K562 (cell line): ENCODE data around the gene CPPED1. TPM values are rescaled to one million over a fixed set of nuclear protein-coding genes. Genes with fewer than 3 reads are reported as not detected.

Experiments used
- BCL6 ChIP-seq: fragments of 250-450 bp; sonication (Bioruptor Pico); IDR thresholded peaks from 2 replicates; pipeline ENCODE4 v1.4.0; 2020
- CC2D1A ChIP-seq: fragments of 450-650 bp; IDR thresholded peaks from 2 replicates; pipeline ENCODE4 v1.6.1; 2017; ENCODE audit warnings: mild to moderate bottlenecking
- EP300 ChIP-seq: IDR thresholded peaks from 2 replicates; pipeline ENCODE4 v1.6.1; 2012; ENCODE audit warnings: low read length, improper control_type of control experiment
- HNRNPK ChIP-seq: fragments of 200-400 bp; formaldehyde crosslinking; IDR thresholded peaks from one replicate; pipeline ENCODE4 v1.6.1; 2018; ENCODE audit warnings: mild to moderate bottlenecking, low read depth, low read length; ENCODE audit not compliant: poor library complexity, severe bottlenecking
- LEF1 ChIP-seq: fragments of 450-650 bp; IDR thresholded peaks from 2 replicates; pipeline ENCODE4 v1.6.1; 2016; ENCODE audit warnings: mild to moderate bottlenecking
- MXD1 ChIP-seq: fragments of 250-450 bp; sonication (Bioruptor Pico); IDR thresholded peaks from 2 replicates; pipeline ENCODE4 v1.8.0; 2021; ENCODE audit warnings: borderline replicate concordance, mild to moderate bottlenecking, moderate library complexity; ENCODE audit not compliant: poor library complexity, severe bottlenecking
- SIX5 ChIP-seq, 2 experiments: IDR thresholded peaks; 2 replicates each; pipeline ENCODE4 v1.6.1; 2011; ENCODE audit warnings: low read length in 2 of 2, borderline replicate concordance in 1 of 2, low read depth in 1 of 2, mild to moderate bottlenecking in 1 of 2, moderate library complexity in 1 of 2; ENCODE audit not compliant: insufficient read depth in 1 of 2
- TAF9B ChIP-seq: fragments of 450-650 bp; IDR thresholded peaks from 2 replicates; pipeline ENCODE4 v1.6.1; 2018; ENCODE audit warnings: mild to moderate bottlenecking; ENCODE audit not compliant: partially characterized antibody
- ZNF165 ChIP-seq: fragments of 250-450 bp; sonication (Bioruptor Pico); IDR thresholded peaks from 2 replicates; pipeline ENCODE4 v1.4.0; 2020; ENCODE audit warnings: borderline replicate concordance
- polyA plus RNA-seq, 8 experiments: library from polyadenylated mRNA; depleted of rRNA in 4 of 8; stranded (reverse) in 5 of 8; unstranded in 3 of 8; fragments of >200 nt; fragmentation: Nextera tagmentation in 2 of 8; fragmentation: Illumina TruSeq in 1 of 8; extraction: Ambion mirVana in 2 of 8; extraction: Trizol in 1 of 8; gene quantifications; 2 replicates each; pipeline versions ENCODE4 v1.2.1 to v1.2.3, GENCODE V29; 2011 to 2014; ENCODE audit warnings: inconsistent platforms in 1 of 8, missing spikeins in 1 of 8
- total RNA-seq, 7 experiments: library from RNA; depleted of rRNA in 6 of 7; stranded (reverse); fragments of >200 nt in 6 of 7; fragmentation: Illumina TruSeq in 2 of 7; extraction: Trizol in 2 of 7; gene quantifications; 2 replicates each; pipeline versions ENCODE4 v1.2.1 to v1.2.3, GENCODE V29; 2011 to 2021; ENCODE audit warnings: low replicate concordance in 1 of 7
- TF ChIP-seq, protein P1 (sequence below), 2 experiments: fragments of 450-650 bp; formaldehyde crosslinking in 1 of 2; IDR thresholded peaks; 2 replicates each; pipeline versions ENCODE4 v1.4.0 to v1.6.1; 2014 to 2020; ENCODE audit warnings: mild to moderate bottlenecking in 2 of 2, borderline replicate concordance in 1 of 2, low read depth in 1 of 2
- TF ChIP-seq, protein P2 (sequence below): fragments of 250-450 bp; sonication (Bioruptor Pico); IDR thresholded peaks from 2 replicates; pipeline ENCODE4 v1.6.1; 2021; ENCODE audit warnings: mild to moderate bottlenecking
- TF ChIP-seq, protein P3 (sequence below), 2 experiments: fragments of 450-650 bp; conservative IDR thresholded peaks; 2 replicates each; pipeline ENCODE4 v1.6.1; 2017; ENCODE audit warnings: mild to moderate bottlenecking in 2 of 2, moderate library complexity in 2 of 2
- TF ChIP-seq, protein P4 (sequence below): fragments of 450-650 bp; IDR thresholded peaks from 2 replicates; pipeline ENCODE4 v1.7.1; 2018; ENCODE audit warnings: mild to moderate bottlenecking, low read depth; ENCODE audit not compliant: partially characterized antibody

The CPPED1 gene
- total and polyA plus RNA-seq, 9 of the 15 experiments (the other 6 are each of a cell fraction or from before 2014, with no cell fraction given) = 7.5 to 25.7 (median 16.9) TPM

- TF ChIP-seq, protein P1, sequence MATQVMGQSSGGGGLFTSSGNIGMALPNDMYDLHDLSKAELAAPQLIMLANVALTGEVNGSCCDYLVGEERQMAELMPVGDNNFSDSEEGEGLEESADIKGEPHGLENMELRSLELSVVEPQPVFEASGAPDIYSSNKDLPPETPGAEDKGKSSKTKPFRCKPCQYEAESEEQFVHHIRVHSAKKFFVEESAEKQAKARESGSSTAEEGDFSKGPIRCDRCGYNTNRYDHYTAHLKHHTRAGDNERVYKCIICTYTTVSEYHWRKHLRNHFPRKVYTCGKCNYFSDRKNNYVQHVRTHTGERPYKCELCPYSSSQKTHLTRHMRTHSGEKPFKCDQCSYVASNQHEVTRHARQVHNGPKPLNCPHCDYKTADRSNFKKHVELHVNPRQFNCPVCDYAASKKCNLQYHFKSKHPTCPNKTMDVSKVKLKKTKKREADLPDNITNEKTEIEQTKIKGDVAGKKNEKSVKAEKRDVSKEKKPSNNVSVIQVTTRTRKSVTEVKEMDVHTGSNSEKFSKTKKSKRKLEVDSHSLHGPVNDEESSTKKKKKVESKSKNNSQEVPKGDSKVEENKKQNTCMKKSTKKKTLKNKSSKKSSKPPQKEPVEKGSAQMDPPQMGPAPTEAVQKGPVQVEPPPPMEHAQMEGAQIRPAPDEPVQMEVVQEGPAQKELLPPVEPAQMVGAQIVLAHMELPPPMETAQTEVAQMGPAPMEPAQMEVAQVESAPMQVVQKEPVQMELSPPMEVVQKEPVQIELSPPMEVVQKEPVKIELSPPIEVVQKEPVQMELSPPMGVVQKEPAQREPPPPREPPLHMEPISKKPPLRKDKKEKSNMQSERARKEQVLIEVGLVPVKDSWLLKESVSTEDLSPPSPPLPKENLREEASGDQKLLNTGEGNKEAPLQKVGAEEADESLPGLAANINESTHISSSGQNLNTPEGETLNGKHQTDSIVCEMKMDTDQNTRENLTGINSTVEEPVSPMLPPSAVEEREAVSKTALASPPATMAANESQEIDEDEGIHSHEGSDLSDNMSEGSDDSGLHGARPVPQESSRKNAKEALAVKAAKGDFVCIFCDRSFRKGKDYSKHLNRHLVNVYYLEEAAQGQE (IDR thresholded peaks at IDR 0.05; ENCODE audit: borderline replicate concordance) = no peak; the same call in 1 of the 2 replicates
- TF ChIP-seq, protein P1 (CRISPR knock-in tag; IDR thresholded peaks at IDR 0.05; ENCODE audit: low read depth) = no peak
- TF ChIP-seq MXD1 (no peak), TAF9B (peak; percentile 23), LEF1 (peak; percentile 65; the same call in 1 of the 2 replicates), EP300 (peak; percentile 68; the same call in 1 of the 2 replicates), ZNF165 (CRISPR knock-in tag) (no peak), SIX5 (IDR thresholded peaks at IDR 0.05; ENCODE audit: borderline replicate concordance in 1 of 2, insufficient read depth in 1 of 2, low read depth in 1 of 2, low read length in 2 of 2) (no peak), CC2D1A (no peak), BCL6 (CRISPR knock-in tag) (no peak), HNRNPK (no peak)
- TF ChIP-seq, protein P2, sequence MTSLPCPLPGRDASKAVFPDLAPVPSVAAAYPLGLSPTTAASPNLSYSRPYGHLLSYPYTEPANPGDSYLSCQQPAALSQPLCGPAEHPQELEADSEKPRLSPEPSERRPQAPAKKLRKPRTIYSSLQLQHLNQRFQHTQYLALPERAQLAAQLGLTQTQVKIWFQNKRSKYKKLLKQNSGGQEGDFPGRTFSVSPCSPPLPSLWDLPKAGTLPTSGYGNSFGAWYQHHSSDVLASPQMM (CRISPR knock-in tag) = no peak
- TF ChIP-seq, protein P3, sequence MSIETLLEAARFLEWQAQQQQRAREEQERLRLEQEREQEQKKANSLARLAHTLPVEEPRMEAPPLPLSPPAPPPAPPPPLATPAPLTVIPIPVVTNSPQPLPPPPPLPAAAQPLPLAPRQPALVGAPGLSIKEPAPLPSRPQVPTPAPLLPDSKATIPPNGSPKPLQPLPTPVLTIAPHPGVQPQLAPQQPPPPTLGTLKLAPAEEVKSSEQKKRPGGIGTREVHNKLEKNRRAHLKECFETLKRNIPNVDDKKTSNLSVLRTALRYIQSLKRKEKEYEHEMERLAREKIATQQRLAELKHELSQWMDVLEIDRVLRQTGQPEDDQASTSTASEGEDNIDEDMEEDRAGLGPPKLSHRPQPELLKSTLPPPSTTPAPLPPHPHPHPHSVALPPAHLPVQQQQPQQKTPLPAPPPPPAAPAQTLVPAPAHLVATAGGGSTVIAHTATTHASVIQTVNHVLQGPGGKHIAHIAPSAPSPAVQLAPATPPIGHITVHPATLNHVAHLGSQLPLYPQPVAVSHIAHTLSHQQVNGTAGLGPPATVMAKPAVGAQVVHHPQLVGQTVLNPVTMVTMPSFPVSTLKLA (conservative IDR thresholded peaks at IDR 0.05) = no peak
- TF ChIP-seq, protein P4, sequence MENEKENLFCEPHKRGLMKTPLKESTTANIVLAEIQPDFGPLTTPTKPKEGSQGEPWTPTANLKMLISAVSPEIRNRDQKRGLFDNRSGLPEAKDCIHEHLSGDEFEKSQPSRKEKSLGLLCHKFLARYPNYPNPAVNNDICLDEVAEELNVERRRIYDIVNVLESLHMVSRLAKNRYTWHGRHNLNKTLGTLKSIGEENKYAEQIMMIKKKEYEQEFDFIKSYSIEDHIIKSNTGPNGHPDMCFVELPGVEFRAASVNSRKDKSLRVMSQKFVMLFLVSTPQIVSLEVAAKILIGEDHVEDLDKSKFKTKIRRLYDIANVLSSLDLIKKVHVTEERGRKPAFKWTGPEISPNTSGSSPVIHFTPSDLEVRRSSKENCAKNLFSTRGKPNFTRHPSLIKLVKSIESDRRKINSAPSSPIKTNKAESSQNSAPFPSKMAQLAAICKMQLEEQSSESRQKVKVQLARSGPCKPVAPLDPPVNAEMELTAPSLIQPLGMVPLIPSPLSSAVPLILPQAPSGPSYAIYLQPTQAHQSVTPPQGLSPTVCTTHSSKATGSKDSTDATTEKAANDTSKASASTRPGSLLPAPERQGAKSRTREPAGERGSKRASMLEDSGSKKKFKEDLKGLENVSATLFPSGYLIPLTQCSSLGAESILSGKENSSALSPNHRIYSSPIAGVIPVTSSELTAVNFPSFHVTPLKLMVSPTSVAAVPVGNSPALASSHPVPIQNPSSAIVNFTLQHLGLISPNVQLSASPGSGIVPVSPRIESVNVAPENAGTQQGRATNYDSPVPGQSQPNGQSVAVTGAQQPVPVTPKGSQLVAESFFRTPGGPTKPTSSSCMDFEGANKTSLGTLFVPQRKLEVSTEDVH = no peak
Observed at GRCh38 chr16:12758031-12758669, 45.5 kb downstream of the CPPED1 start (continued).
